Middle frontal gyrus (tissue), 1 donor: Measurements from ENCODE around the gene CTDSP2.
"Not testable (repeated sequence)": the region's sequence is repeated elsewhere in the genome, so short reads cannot be mapped to it uniquely, and the experiment has no call there.

Experiments
- DNase-seq: peaks from one replicate; pipeline ENCODE4 v3.0.0-alpha.2; 2015; ENCODE audit warnings: low spot score; ENCODE audit errors: extremely low spot score

Gene CTDSP2

GRCh38 chr12:57846577-57847319 lies at the start of gene CTDSP2:
CTDSP2 (minus strand) TSS chr12:57846729; CDS start chr12:57846435, 294 bp downstream.
- DNase-seq, result peak; percentile 95

GRCh38 chr12:57896115-57896433 lies 49.5 kb upstream of the CTDSP2 start:
- no peak for DNase-seq

GRCh38 chr12:57895389-57896114 lies 49.0 kb upstream of the CTDSP2 start:
- DNase-seq, result no peak

- DNase-seq, result no peak
These were observed 48.1 kb upstream of the CTDSP2 start for GRCh38 chr12:57894399-57895292.

- DNase-seq, result peak; percentile 63
These were observed 47.2 kb upstream of the CTDSP2 start for GRCh38 chr12:57893431-57894353.

GRCh38 chr12:57892232-57892972 lies 45.9 kb upstream of the CTDSP2 start:
- no peak for DNase-seq

- no peak for DNase-seq
These were observed 45.2 kb upstream of the CTDSP2 start for GRCh38 chr12:57891542-57892228.

GRCh38 chr12:57890191-57891115 lies 43.9 kb upstream of the CTDSP2 start:
- DNase-seq, result no peak

GRCh38 chr12:57889500-57889989 lies 43.0 kb upstream of the CTDSP2 start:
- DNase-seq, result no peak

- DNase-seq, result peak; percentile 52
These were observed 42.1 kb upstream of the CTDSP2 start for GRCh38 chr12:57888409-57889157.

GRCh38 chr12:57887631-57888408 lies 41.3 kb upstream of the CTDSP2 start:
- DNase-seq, result no peak

- not testable (repeated sequence) for DNase-seq
These were observed 40.4 kb upstream of the CTDSP2 start for GRCh38 chr12:57886964-57887363.

GRCh38 chr12:57886542-57886941 lies 40.0 kb upstream of the CTDSP2 start:
- no peak for DNase-seq

- no peak for DNase-seq
These were observed 38.7 kb upstream of the CTDSP2 start for GRCh38 chr12:57885207-57885606.

- no peak for DNase-seq
These were observed 37.2 kb upstream of the CTDSP2 start for GRCh38 chr12:57883700-57884099.

- no peak for DNase-seq
These were observed 36.5 kb upstream of the CTDSP2 start for GRCh38 chr12:57883057-57883456.

- no peak for DNase-seq
These were observed 36.0 kb upstream of the CTDSP2 start for GRCh38 chr12:57882575-57882974.
